ENCODE results near the gene ASB5.

Gene ASB5

DNA sequence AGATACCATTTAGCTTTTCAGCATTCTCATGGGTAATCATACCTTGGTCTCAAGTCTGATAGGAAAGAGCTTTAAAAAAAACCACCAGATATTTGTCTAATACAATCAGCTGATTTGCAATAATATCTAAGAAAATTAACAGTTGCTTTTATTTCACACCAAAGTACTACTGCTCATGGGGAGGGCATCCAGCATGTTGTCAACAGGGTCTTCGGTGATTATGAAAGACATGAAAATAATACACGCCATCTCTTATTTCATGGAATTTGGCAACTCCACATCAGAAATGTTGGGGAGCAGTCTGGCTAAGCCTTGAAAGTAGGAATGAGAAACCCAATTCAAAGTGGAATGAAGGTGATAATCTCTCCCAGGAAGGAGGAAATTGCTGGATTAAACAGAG is 3.0 kb downstream of the ASB5 start:
- Histone ChIP-seq H2AFZ (ENCODE audit: low read length) (no peak overlapping the region), H3K9ac (ENCODE audit: low read depth, low read length, poor library complexity, severe bottlenecking) (no peak overlapping the region), H3K4me3 (ENCODE audit: low read length, poor library complexity, severe bottlenecking) (no peak overlapping the region), H3K4me2 (ENCODE audit: low read depth, low read length, poor library complexity, severe bottlenecking) (no peak overlapping the region), H3F3A (ENCODE audit: low read depth) (no peaks in the 10 kb centered on the region), H3K4me1 (ENCODE audit: insufficient read depth, low read length, poor library complexity, severe bottlenecking) (no peaks in the 10 kb centered on the region), H3K36me3 (ENCODE audit: insufficient read depth, low read length) (no peaks in the 10 kb centered on the region), H4K20me1 (ENCODE audit: insufficient read depth, low read length, poor library complexity, severe bottlenecking) (no peaks in the 10 kb centered on the region), H3K9me2 (replicated peaks; ENCODE audit: low read depth, low read length) (no peaks in the 10 kb centered on the region), H3K79me2 (ENCODE audit: insufficient read depth, low read length) (no peaks in the 10 kb centered on the region), H3K9me3 (ENCODE audit: insufficient read depth, low read depth, low read length) (no peaks in the 10 kb centered on the region), H3K27me3 (ENCODE audit: insufficient read depth, low read length, poor library complexity, severe bottlenecking) (no peaks in the 10 kb centered on the region)
- no peak for TF ChIP-seq EZH2phosphoT487 (IDR thresholded peaks at IDR 0.05; ENCODE audit: borderline replicate concordance)
- TF ChIP-seq, protein P1, sequence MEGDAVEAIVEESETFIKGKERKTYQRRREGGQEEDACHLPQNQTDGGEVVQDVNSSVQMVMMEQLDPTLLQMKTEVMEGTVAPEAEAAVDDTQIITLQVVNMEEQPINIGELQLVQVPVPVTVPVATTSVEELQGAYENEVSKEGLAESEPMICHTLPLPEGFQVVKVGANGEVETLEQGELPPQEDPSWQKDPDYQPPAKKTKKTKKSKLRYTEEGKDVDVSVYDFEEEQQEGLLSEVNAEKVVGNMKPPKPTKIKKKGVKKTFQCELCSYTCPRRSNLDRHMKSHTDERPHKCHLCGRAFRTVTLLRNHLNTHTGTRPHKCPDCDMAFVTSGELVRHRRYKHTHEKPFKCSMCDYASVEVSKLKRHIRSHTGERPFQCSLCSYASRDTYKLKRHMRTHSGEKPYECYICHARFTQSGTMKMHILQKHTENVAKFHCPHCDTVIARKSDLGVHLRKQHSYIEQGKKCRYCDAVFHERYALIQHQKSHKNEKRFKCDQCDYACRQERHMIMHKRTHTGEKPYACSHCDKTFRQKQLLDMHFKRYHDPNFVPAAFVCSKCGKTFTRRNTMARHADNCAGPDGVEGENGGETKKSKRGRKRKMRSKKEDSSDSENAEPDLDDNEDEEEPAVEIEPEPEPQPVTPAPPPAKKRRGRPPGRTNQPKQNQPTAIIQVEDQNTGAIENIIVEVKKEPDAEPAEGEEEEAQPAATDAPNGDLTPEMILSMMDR (conservative IDR thresholded peaks at IDR 0.05; ENCODE audit: low read length) = no peak

DNA sequence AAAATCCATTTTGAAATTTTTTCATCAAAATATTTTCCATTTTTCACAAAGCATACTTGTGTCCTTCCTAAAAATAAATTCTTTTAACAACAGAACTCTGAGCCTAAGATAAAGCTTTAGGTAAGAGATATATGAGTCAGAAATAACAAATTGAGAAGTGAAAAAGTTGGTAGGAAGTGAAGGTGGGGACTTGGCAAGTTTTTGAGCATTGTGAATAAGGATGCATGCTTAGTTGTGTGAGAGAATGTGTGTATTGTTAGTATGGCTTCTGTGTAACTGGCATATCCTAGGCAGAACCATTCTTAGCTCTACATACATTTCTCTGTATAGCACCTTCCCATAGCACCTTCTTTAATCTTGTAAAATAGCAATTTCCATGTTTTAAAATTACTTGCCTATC is 6.8 kb downstream of the ASB5 start:
- Histone ChIP-seq H3K79me2 (ENCODE audit: insufficient read depth, low read length) (no peaks in the 10 kb centered on the region), H3K4me2 (ENCODE audit: low read depth, low read length, poor library complexity, severe bottlenecking) (no peak overlapping the region), H3K27me3 (ENCODE audit: insufficient read depth, low read length, poor library complexity, severe bottlenecking) (no peaks in the 10 kb centered on the region)

DNA sequence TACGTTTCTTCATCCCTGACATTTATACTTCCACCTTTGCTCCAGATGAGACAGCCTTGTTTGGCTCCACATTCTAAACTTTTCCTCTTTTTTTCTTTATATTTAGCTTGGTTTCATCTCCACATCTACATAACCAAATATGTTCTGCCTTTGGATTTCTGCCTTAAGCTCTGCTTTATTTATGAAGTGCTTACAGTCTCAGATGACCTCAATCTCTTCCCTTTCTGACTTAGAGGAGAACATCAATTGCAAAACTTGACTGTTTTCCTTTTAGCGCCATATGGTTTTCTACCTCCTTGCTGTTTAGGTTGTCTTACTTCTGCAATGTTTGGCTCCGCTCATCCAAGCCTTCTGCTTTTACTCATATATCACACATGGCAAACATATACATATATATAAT is 7.5 kb downstream of the ASB5 start:
- Histone ChIP-seq H2AFZ (ENCODE audit: low read length) (no peak overlapping the region), H3K4me2 (ENCODE audit: low read depth, low read length, poor library complexity, severe bottlenecking) (no peak overlapping the region), H3K9me3 (ENCODE audit: insufficient read depth, low read depth, low read length) (no peaks in the 10 kb centered on the region)

More for the DNA sequence above, 6.8 kb downstream of the ASB5 start:
- Histone ChIP-seq H3K9me3 (ENCODE audit: insufficient read depth, low read depth, low read length) (no peaks in the 10 kb centered on the region), H3F3A (ENCODE audit: low read depth) (no peaks in the 10 kb centered on the region), H3K9me2 (replicated peaks; ENCODE audit: low read depth, low read length) (no peaks in the 10 kb centered on the region), H3K9ac (ENCODE audit: low read depth, low read length, poor library complexity, severe bottlenecking) (no peak overlapping the region), H3K36me3 (ENCODE audit: insufficient read depth, low read length) (no peaks in the 10 kb centered on the region), H4K20me1 (ENCODE audit: insufficient read depth, low read length, poor library complexity, severe bottlenecking) (no peaks in the 10 kb centered on the region), H3K4me1 (ENCODE audit: insufficient read depth, low read length, poor library complexity, severe bottlenecking) (no peaks in the 10 kb centered on the region), H2AFZ (ENCODE audit: low read length) (no peak overlapping the region), H3K4me3 (ENCODE audit: low read length, poor library complexity, severe bottlenecking) (no peak overlapping the region)
- TF ChIP-seq EZH2phosphoT487 (IDR thresholded peaks at IDR 0.05; ENCODE audit: borderline replicate concordance) = no peak
- TF ChIP-seq, protein P1 (conservative IDR thresholded peaks at IDR 0.05; ENCODE audit: low read length) = no peak

More for the DNA sequence above, 7.5 kb downstream of the ASB5 start:
- Histone ChIP-seq H3K79me2 (ENCODE audit: insufficient read depth, low read length) (no peaks in the 10 kb centered on the region), H3K9me2 (replicated peaks; ENCODE audit: low read depth, low read length) (no peaks in the 10 kb centered on the region), H3K36me3 (ENCODE audit: insufficient read depth, low read length) (no peaks in the 10 kb centered on the region), H3K9ac (ENCODE audit: low read depth, low read length, poor library complexity, severe bottlenecking) (no peak overlapping the region), H3F3A (ENCODE audit: low read depth) (no peaks in the 10 kb centered on the region), H4K20me1 (ENCODE audit: insufficient read depth, low read length, poor library complexity, severe bottlenecking) (no peaks in the 10 kb centered on the region), H3K27me3 (ENCODE audit: insufficient read depth, low read length, poor library complexity, severe bottlenecking) (no peaks in the 10 kb centered on the region), H3K4me1 (ENCODE audit: insufficient read depth, low read length, poor library complexity, severe bottlenecking) (no peaks in the 10 kb centered on the region), H3K4me3 (ENCODE audit: low read length, poor library complexity, severe bottlenecking) (no peak overlapping the region)
- TF ChIP-seq EZH2phosphoT487 (IDR thresholded peaks at IDR 0.05; ENCODE audit: borderline replicate concordance) = no peak
- TF ChIP-seq, protein P1 (conservative IDR thresholded peaks at IDR 0.05; ENCODE audit: low read length) = no peak
